Breast epithelium (tissue), 4 donors: ENCODE measurements around the gene RNPS1. TPM values are rescaled to one million over a fixed set of nuclear protein-coding genes. Genes with fewer than 3 reads are reported as not detected.
A peak's percentile ranks its signal among the peaks of the same experiment; 100 is the strongest.

Experiments used
- DNase-seq, 2 donors: peaks; one replicate each; pipeline ENCODE4 v3.0.0-alpha.2; 2019; ENCODE audit warnings: low spot score in 2 of 2
- H3K27ac ChIP-seq, 2 donors: fragments of 200-600 bp; sonication (generic) in 1 of 2; one replicate each; pipeline ENCODE4 v1.5.1; 2016 to 2019; ENCODE audit warnings: mild to moderate bottlenecking in 1 of 2
- H3K27me3 ChIP-seq, 2 donors: fragments of 200-600 bp; sonication (generic) in 1 of 2; one replicate each; pipeline versions ENCODE4 v1.5.1 to v1.6.0; 2017 to 2019; ENCODE audit warnings: control low read depth in 1 of 2, mild to moderate bottlenecking in 1 of 2
- H3K36me3 ChIP-seq: fragments of 200-600 bp; one replicate; pipeline ENCODE4 v1.5.1; 2019
- H3K4me1 ChIP-seq, 2 donors: fragments of 200-600 bp; sonication (generic); one replicate each; pipeline ENCODE4 v1.5.1; 2016 to 2019; ENCODE audit warnings: control low read depth in 1 of 2
- H3K4me3 ChIP-seq, 3 donors: fragments of 200-600 bp; sonication (generic); 1 replicate in 2 of 3; 2 replicates in 1 of 3; pipeline ENCODE4 v1.5.1; 2016 to 2019; ENCODE audit warnings: mild to moderate bottlenecking in 3 of 3, moderate library complexity in 2 of 3
- H3K9me3 ChIP-seq, 2 donors: fragments of 200-600 bp; sonication (generic) in 1 of 2; one replicate each; pipeline ENCODE4 v1.5.1; 2016 to 2019; ENCODE audit warnings: control low read depth in 1 of 2
- POLR2A ChIP-seq: fragments of 450-650 bp; IDR thresholded peaks from one replicate; pipeline ENCODE4 v1.6.1; 2016; ENCODE audit warnings: antibody characterized with exemption, mild to moderate bottlenecking, moderate library complexity
- POLR2AphosphoS5 ChIP-seq, 3 donors: sonication (generic); formaldehyde crosslinking; IDR thresholded peaks; one replicate each; pipeline ENCODE4 v1.6.1; 2017; ENCODE audit warnings: antibody characterized with exemption in 3 of 3
- intact Hi-C: fragments of 100-400 bp; cut with DNase I; formaldehyde crosslinking; loops from one replicate; pipeline ENCODE4 v1.15.1; 2023; ENCODE audit warnings: low total_unique reads
- total RNA-seq, 3 donors: library from RNA; depleted of rRNA; stranded (reverse); fragments of >200 nt; gene quantifications; one replicate each; pipeline ENCODE4 v1.1.0, GENCODE V29; 2016
- TF ChIP-seq, protein P1 (sequence below), 3 donors: fragments of 450-650 bp; IDR thresholded peaks; one replicate each; pipeline ENCODE4 v1.5.1; 2016 to 2017; ENCODE audit warnings: antibody characterized with exemption in 3 of 3, mild to moderate bottlenecking in 3 of 3, moderate library complexity in 3 of 3

RNPS1 gene, protein sequence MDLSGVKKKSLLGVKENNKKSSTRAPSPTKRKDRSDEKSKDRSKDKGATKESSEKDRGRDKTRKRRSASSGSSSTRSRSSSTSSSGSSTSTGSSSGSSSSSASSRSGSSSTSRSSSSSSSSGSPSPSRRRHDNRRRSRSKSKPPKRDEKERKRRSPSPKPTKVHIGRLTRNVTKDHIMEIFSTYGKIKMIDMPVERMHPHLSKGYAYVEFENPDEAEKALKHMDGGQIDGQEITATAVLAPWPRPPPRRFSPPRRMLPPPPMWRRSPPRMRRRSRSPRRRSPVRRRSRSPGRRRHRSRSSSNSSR
- total RNA-seq: 100 to 1,000 TPM in 1 of 3 donors, 10 to 100 TPM in 2; 93.1 to 107 (median 97.5) TPM

DNA sequence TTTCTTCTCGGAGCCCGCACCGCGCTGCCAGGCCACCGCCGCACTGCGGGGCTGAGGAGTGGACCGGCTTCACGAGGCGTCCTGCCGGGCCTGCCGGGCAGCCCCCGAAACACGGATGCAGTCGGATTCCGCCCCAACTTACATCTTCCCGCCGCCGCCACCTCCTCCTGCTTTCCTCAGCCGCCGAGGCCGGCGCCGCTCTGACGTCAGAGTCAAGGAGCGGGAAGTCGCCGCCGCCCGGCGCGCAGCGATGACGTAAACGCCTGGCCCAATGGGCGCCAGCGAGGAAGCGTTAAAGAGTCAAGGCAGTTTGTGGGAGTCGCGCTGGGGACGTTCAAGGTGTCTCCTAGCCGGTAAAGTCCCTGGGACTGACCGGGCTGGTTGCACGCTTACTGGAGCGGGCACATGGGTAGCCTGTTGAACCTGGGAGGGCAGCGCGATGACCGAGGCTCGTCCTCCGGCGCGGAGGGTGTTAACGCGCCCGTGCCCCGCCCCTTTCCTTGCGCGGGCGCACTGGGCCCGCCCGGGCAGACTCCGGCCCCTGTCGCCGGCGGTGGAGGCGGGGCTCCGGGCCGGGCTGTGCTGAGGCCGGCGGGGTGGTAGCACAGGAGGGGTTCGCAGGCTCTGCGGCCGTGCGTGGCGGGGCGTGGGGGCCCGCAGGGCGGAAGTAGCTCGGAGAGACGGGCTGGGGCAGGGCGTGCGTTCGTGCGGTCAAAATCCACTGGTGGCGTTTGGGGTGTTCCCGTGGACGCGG, at the start of gene RNPS1:
Gene RNPS1 (minus strand): TSS at position 214 of the 754 bp plus-strand sequence. CDS start 3,483 bp downstream, outside the sequence.
- peak; percentile 93 to 94 for DNase-seq
- intact Hi-C loops: no loop called here
- Histone ChIP-seq H3K27ac (peak within 1 kb of the TSS; percentile 95 to 97), H3K4me3 (peak within 1 kb of the TSS; percentile 87 to 89 (median 88)), H3K9me3 (no peaks in the 10 kb centered on the region), H3K27me3 (no peaks in the 10 kb centered on the region), H3K4me1 (peaks cover 6 to 10% of the 10 kb centered on the region in 2 donors), H3K36me3 (no peaks in the 10 kb centered on the region)
- TF ChIP-seq POLR2A (peak; percentile 100), POLR2AphosphoS5 (IDR thresholded peaks at IDR 0.05) (peak; percentile 100)
- TF ChIP-seq, protein P1, sequence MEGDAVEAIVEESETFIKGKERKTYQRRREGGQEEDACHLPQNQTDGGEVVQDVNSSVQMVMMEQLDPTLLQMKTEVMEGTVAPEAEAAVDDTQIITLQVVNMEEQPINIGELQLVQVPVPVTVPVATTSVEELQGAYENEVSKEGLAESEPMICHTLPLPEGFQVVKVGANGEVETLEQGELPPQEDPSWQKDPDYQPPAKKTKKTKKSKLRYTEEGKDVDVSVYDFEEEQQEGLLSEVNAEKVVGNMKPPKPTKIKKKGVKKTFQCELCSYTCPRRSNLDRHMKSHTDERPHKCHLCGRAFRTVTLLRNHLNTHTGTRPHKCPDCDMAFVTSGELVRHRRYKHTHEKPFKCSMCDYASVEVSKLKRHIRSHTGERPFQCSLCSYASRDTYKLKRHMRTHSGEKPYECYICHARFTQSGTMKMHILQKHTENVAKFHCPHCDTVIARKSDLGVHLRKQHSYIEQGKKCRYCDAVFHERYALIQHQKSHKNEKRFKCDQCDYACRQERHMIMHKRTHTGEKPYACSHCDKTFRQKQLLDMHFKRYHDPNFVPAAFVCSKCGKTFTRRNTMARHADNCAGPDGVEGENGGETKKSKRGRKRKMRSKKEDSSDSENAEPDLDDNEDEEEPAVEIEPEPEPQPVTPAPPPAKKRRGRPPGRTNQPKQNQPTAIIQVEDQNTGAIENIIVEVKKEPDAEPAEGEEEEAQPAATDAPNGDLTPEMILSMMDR (IDR thresholded peaks at IDR 0.05): peak; percentile 16 to 36 (median 16)

DNA sequence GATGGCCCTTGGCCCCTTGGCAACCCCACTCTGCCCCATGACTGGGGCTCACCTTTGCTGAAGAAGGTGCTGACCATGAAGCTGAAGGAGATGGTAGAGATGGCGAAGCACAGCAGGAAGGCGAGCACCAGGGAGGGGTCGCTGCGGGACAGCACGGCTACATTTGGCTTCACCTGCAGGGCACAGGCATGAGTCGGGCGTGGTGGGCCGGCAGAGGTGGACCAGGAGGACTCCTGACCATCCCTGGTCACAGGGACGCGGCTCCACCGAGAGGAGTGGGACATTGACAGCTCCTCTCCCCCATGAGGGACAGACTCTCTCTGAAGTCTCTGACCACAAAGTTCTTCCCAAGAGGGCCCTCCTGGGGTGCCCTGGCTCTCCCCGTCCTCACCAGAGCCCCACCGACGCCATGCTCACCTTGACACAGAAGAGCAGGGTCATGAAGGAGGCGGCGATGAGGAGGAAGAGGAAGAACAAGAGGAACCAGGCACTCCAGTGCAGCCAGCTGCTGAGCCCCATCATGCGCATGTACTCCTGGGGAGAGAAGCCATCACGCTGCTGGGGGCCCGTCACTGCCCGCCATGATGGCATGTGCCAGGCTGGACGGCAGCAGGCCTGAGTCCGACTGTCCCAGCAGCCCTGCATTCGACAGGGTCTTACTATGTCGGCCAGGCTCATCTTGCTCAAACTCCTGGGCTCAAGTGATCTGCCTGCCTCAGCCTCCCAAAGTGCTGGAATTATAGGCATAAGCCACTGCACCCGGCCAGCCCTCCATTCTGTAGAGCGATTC, 49.5 kb upstream of the RNPS1 start:
- intact Hi-C loops: no loop called here
- no peak for DNase-seq
- Histone ChIP-seq H3K27ac (no peak overlapping the region), H3K4me3 (no peak overlapping the region), H3K9me3 (no peaks in the 10 kb centered on the region), H3K27me3 (no peaks in the 10 kb centered on the region), H3K4me1 (no peaks in the 10 kb centered on the region), H3K36me3 (no peaks in the 10 kb centered on the region)
- TF ChIP-seq, protein P1 (IDR thresholded peaks at IDR 0.05): no peak
- TF ChIP-seq POLR2A (no peak), POLR2AphosphoS5 (IDR thresholded peaks at IDR 0.05) (no peak)

DNA sequence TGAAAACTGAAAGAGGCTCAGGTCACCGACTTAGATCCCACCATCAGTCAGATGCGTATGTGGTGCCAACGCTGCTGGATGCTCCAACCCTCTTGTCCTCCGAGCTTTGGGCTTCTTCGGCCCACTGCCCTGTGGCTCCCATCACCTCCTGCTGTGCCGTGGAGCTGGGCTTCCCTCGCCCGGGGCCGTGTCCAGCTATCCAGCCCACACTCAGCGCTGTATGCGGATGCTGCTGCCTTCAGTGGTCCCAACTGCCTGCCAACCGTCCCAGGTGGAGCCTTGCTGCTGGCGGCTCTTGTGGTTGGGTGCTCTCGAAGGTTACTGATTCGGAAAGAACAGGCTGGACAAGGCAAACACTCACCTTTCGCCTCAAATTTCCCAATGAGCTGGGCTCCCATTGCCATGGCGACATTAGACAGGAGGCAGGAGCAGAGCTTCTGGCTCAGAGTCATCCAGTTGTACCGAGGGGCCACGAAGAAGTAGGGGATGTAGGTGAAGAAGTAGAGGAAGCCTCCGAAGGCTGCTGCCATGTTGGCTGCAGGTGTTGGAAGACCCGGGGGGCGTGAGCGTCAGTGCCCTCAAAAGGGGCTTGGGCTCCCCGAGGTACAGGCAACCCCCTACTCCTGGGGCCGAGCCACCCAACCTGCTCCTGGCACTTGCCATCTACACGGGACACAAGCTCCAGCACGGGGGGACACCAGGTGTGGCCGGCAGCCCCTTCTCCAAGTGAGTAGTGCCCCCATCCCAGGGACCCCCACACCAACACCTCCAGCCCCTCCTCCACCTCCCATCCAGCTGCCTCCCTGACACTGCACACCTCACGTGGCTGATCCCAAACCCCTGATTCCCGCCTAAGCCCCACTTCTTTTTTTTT, 40.4 kb upstream of the RNPS1 start:
- Histone ChIP-seq H3K4me3 (no peak overlapping the region), H3K4me1 (no peaks in the 10 kb centered on the region), H3K9me3 (no peaks in the 10 kb centered on the region), H3K27me3 (no peaks in the 10 kb centered on the region), H3K27ac (no peak overlapping the region), H3K36me3 (no peaks in the 10 kb centered on the region)
- intact Hi-C loops: no loop called here
- DNase-seq: no peak
- TF ChIP-seq, protein P1 (IDR thresholded peaks at IDR 0.05): no peak
- TF ChIP-seq POLR2A (no peak), POLR2AphosphoS5 (IDR thresholded peaks at IDR 0.05) (no peak)

DNA sequence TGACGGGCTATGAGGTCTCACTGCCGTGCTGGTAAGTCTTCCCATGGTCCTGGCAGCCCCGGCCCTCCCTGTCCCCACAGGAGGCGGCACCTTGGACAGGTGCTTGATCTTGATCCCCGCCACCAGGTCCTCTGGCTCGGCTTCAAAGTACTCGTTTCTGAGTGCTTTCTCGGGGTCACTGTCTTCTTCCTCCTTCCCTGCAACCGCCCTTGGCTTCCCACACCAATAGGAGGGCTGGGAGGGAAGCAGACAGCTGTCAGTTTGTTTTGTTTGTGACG, 31.9 kb upstream of the RNPS1 start:
- Histone ChIP-seq H3K36me3 (no peaks in the 10 kb centered on the region), H3K9me3 (no peaks in the 10 kb centered on the region), H3K27me3 (no peaks in the 10 kb centered on the region), H3K4me1 (no peaks in the 10 kb centered on the region), H3K4me3 (no peak overlapping the region), H3K27ac (no peak overlapping the region)
- DNase-seq: no peak
- intact Hi-C loops: no loop called here
- TF ChIP-seq POLR2A (no peak), POLR2AphosphoS5 (IDR thresholded peaks at IDR 0.05) (no peak)
- TF ChIP-seq, protein P1 (IDR thresholded peaks at IDR 0.05): no peak
